ENCODE measurements around the gene PRSS38. TPM values are rescaled to one million over a fixed set of nuclear protein-coding genes. Genes with fewer than 3 reads are reported as not detected.

Gene PRSS38
- total RNA-seq, 1 donor from 2014 or later = not detected

- TF ChIP-seq CTCF (IDR thresholded peaks at IDR 0.05; ENCODE audit: unreplicated experiment) = no peak
These were observed 47.4 kb upstream of the PRSS38 start for GRCh38 chr1:227768125-227768439.

GRCh38 chr1:227768640-227769039 lies 46.8 kb upstream of the PRSS38 start:
- no peak for DNase-seq (ENCODE audit: low spot score)
- Mint-ChIP-seq H3K4me3 (ENCODE audit: unreplicated experiment) (no peak overlapping the region), H3K27ac (ENCODE audit: unreplicated experiment) (no peak overlapping the region), H3K4me1 (ENCODE audit: unreplicated experiment) (no peaks in the 10 kb centered on the region), H3K27me3 (ENCODE audit: unreplicated experiment) (peaks cover 2% of the 10 kb centered on the region), H3K9me3 (ENCODE audit: unreplicated experiment) (no peaks in the 10 kb centered on the region), H3K36me3 (ENCODE audit: low read depth, unreplicated experiment) (peaks cover 24% of the 10 kb centered on the region)
- no peak for TF ChIP-seq CTCF (IDR thresholded peaks at IDR 0.05; ENCODE audit: unreplicated experiment)

More at GRCh38 chr1:227768125-227768439, 47.4 kb upstream of the PRSS38 start:
- Mint-ChIP-seq H3K9me3 (ENCODE audit: unreplicated experiment) (no peaks in the 10 kb centered on the region), H3K27me3 (ENCODE audit: unreplicated experiment) (peaks cover 2% of the 10 kb centered on the region), H3K27ac (ENCODE audit: unreplicated experiment) (no peak overlapping the region), H3K4me3 (ENCODE audit: unreplicated experiment) (no peak overlapping the region), H3K4me1 (ENCODE audit: unreplicated experiment) (no peaks in the 10 kb centered on the region), H3K36me3 (ENCODE audit: low read depth, unreplicated experiment) (peaks cover 24% of the 10 kb centered on the region)
- DNase-seq (ENCODE audit: low spot score) = no peak

- H3K4me1 Mint-ChIP-seq (ENCODE audit: unreplicated experiment) = no peaks in the 10 kb centered on the region
- peaks cover 24% of the 10 kb centered on the region for H3K36me3 Mint-ChIP-seq (ENCODE audit: low read depth, unreplicated experiment)
- no peaks in the 10 kb centered on the region for H3K9me3 Mint-ChIP-seq (ENCODE audit: unreplicated experiment)
- H3K27ac Mint-ChIP-seq (ENCODE audit: unreplicated experiment) = no peak overlapping the region
- TF ChIP-seq CTCF (IDR thresholded peaks at IDR 0.05; ENCODE audit: unreplicated experiment) = no peak
- H3K27me3 Mint-ChIP-seq (ENCODE audit: unreplicated experiment) = no peaks in the 10 kb centered on the region
- DNase-seq (ENCODE audit: low spot score) = no peak
- no peak overlapping the region for H3K4me3 Mint-ChIP-seq (ENCODE audit: unreplicated experiment)
These were observed 46.2 kb upstream of the PRSS38 start for GRCh38 chr1:227769047-227769935.

GRCh38 chr1:227769936-227770494 lies 45.5 kb upstream of the PRSS38 start:
- Mint-ChIP-seq H3K9me3 (ENCODE audit: unreplicated experiment) (no peaks in the 10 kb centered on the region), H3K36me3 (ENCODE audit: low read depth, unreplicated experiment) (peaks cover 24% of the 10 kb centered on the region), H3K27me3 (ENCODE audit: unreplicated experiment) (no peaks in the 10 kb centered on the region), H3K4me3 (ENCODE audit: unreplicated experiment) (no peak overlapping the region), H3K27ac (ENCODE audit: unreplicated experiment) (no peak overlapping the region), H3K4me1 (ENCODE audit: unreplicated experiment) (no peaks in the 10 kb centered on the region)
- no peak for TF ChIP-seq CTCF (IDR thresholded peaks at IDR 0.05; ENCODE audit: unreplicated experiment)
- DNase-seq (ENCODE audit: low spot score) = no peak

GRCh38 chr1:227770812-227771211 lies 44.7 kb upstream of the PRSS38 start:
- no peak for DNase-seq (ENCODE audit: low spot score)
- no peak overlapping the region for H3K4me3 Mint-ChIP-seq (ENCODE audit: unreplicated experiment)
- no peaks in the 10 kb centered on the region for H3K9me3 Mint-ChIP-seq (ENCODE audit: unreplicated experiment)
- H3K27ac Mint-ChIP-seq (ENCODE audit: unreplicated experiment) = no peak overlapping the region
- H3K36me3 Mint-ChIP-seq (ENCODE audit: low read depth, unreplicated experiment) = peaks cover 24% of the 10 kb centered on the region
- H3K27me3 Mint-ChIP-seq (ENCODE audit: unreplicated experiment) = no peaks in the 10 kb centered on the region
- no peaks in the 10 kb centered on the region for H3K4me1 Mint-ChIP-seq (ENCODE audit: unreplicated experiment)
- TF ChIP-seq CTCF (IDR thresholded peaks at IDR 0.05; ENCODE audit: unreplicated experiment) = no peak

All from endothelial cell (in vitro differentiated cells).